Body of pancreas (tissue), 4 donors: Measurements from ENCODE around the gene ARHGAP22. TPM values are rescaled to one million over a fixed set of nuclear protein-coding genes. Genes with fewer than 3 reads are reported as not detected.

ENCODE experiments used
- ATAC-seq: fragments of 150-250 bp; one replicate; pipeline ENCODE4 v1.9.1; 2016
- DNase-seq, 4 donors: peaks; one replicate each; pipeline ENCODE4 v3.0.0-alpha.2; 2019
- H3K27ac ChIP-seq, 4 donors: fragments of 200-600 bp; sonication (generic); 1 replicate in 3 of 4; 2 replicates in 1 of 4; pipeline versions ENCODE4 v1.5.1 to v1.6.1; 2016 to 2019; ENCODE audit warnings: mild to moderate bottlenecking in 1 of 4, mixed read lengths in 1 of 4, moderate library complexity in 1 of 4
- H3K27me3 ChIP-seq, 2 donors: fragments of 200-600 bp; sonication (generic); one replicate each; pipeline ENCODE4 v1.6.0; 2016; ENCODE audit warnings: mild to moderate bottlenecking in 1 of 2
- H3K36me3 ChIP-seq, 2 donors: fragments of 200-600 bp; sonication (generic); replicated peaks in 1 of 2; 2 replicates each; pipeline ENCODE4 v1.5.1; 2016; ENCODE audit warnings: low read depth in 2 of 2; ENCODE audit not compliant: insufficient read depth in 1 of 2
- H3K4me1 ChIP-seq: fragments of 200-600 bp; sonication (generic); one replicate; pipeline ENCODE4 v1.6.0; 2016
- H3K4me3 ChIP-seq, 2 donors: fragments of 200-600 bp; sonication (generic); 1 replicate in 1 of 2; 2 replicates in 1 of 2; pipeline ENCODE4 v1.5.1; 2016 to 2019
- H3K9me3 ChIP-seq, 3 donors: fragments of 200-600 bp; sonication (generic); 1 replicate in 2 of 3; 2 replicates in 1 of 3; pipeline ENCODE4 v1.5.1; 2016
- POLR2A ChIP-seq, 3 donors: fragments of 450-650 bp; IDR thresholded peaks; one replicate each; pipeline ENCODE4 v1.6.1; 2016; ENCODE audit warnings: antibody characterized with exemption in 3 of 3, mild to moderate bottlenecking in 2 of 3
- WGBS, 2 donors: methylation state at CpG; one replicate each; pipeline ENCODE4 v1.1.5; 2017; 5-methylcytosine and 5-hydroxymethylcytosine counted together
- intact Hi-C: fragments of 100-400 bp; cut with DNase I; formaldehyde crosslinking; loops from one replicate; pipeline ENCODE4 v1.15.1; 2023
- total RNA-seq, 2 donors: library from RNA; depleted of rRNA; stranded (reverse); fragments of >200 nt; gene quantifications; one replicate each; pipeline ENCODE4 v1.1.0, GENCODE V29; 2016
- TF ChIP-seq, protein P1 (sequence below), 7 experiments: fragments of 450-650 bp in 4 of 7; fragments of 200-600 bp in 3 of 7; sonication (generic) in 3 of 7; IDR thresholded peaks; one replicate each; pipeline ENCODE4 v1.5.1; 2016 to 2019; ENCODE audit warnings: antibody characterized with exemption in 7 of 7

ARHGAP22 gene
- total RNA-seq, 2 donors from 2014 or later: 1.6 to 4.6 TPM

DNA sequence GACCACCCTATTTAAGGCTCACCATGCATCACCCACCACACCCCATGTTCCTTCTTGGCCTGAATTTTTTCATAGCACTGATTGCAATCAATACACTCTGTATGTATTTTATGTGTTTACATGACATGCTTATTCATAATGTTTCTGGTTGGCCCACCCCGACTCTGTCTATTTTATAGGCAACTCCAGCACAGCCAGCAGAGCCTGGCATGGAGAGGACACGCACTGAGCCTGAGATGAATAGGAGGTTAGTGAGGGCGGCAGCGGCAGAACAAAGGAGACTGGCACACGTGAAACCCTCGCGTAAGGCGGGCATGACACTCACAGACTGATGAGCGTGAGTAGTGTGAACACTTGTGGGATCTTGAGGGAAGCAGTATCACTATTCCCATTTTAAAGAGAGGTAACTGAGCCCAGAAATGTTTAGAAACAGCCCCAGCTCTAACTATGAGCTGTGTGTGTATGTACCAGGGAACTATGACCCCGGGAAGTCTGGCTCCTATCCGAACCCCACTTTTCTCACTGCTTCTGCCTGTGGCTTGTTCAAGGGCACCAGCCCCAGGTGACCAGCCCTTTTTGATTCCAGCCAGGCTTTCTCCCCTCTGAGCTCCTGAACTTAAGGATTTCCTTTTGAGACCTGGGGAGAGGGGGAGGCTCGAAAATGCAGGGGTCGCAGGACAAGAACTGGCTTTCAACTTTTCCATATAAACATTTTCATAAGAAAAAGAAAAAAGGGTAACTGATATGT, 113.3 kb downstream of the ARHGAP22 start:
- Histone ChIP-seq H3K27ac (no peak overlapping the region), H3K27me3 (no peaks in the 10 kb centered on the region), H3K4me3 (no peak overlapping the region), H3K9me3 (no peaks in the 10 kb centered on the region), H3K36me3 (no peaks in the 10 kb centered on the region), H3K4me1 (no peaks in the 10 kb centered on the region)
- TF ChIP-seq, protein P1, sequence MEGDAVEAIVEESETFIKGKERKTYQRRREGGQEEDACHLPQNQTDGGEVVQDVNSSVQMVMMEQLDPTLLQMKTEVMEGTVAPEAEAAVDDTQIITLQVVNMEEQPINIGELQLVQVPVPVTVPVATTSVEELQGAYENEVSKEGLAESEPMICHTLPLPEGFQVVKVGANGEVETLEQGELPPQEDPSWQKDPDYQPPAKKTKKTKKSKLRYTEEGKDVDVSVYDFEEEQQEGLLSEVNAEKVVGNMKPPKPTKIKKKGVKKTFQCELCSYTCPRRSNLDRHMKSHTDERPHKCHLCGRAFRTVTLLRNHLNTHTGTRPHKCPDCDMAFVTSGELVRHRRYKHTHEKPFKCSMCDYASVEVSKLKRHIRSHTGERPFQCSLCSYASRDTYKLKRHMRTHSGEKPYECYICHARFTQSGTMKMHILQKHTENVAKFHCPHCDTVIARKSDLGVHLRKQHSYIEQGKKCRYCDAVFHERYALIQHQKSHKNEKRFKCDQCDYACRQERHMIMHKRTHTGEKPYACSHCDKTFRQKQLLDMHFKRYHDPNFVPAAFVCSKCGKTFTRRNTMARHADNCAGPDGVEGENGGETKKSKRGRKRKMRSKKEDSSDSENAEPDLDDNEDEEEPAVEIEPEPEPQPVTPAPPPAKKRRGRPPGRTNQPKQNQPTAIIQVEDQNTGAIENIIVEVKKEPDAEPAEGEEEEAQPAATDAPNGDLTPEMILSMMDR (IDR thresholded peaks at IDR 0.05): no peak
- no peak for TF ChIP-seq POLR2A (IDR thresholded peaks at IDR 0.05)
- WGBS, 2 donors: 82 to 89% methylated on average over 13 of the region's 13 CpGs
- ATAC-seq (no peak), DNase-seq (no peak)
- intact Hi-C loops: no loop called here

DNA sequence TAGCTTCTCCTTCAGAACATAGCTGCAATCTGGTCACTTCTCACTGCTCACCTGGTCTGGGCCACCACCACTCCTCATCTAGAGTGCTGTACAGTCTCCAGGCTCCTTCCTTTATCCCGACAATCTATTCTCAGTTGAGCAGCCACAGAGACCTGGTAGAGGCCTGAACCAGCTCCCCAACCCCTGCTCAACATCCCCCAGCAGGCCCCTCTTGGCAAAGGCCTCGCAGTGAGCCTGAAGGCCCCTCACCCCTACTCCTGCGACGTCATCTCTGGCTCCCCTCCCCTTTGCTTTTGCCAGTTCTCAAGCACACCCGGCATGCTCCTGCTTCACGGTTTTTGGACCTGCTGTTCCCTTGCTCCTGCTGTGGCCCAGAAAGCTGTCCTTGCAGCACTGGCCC, 113.9 kb downstream of the ARHGAP22 start:
- H3K9me3 ChIP-seq: no peaks in the 10 kb centered on the region
- intact Hi-C loops: no loop called here
- H3K4me1 ChIP-seq: no peaks in the 10 kb centered on the region
- TF ChIP-seq, protein P1 (IDR thresholded peaks at IDR 0.05): no peak
- no peak for TF ChIP-seq POLR2A (IDR thresholded peaks at IDR 0.05)
- H3K27me3 ChIP-seq: no peaks in the 10 kb centered on the region
- ATAC-seq (no peak), DNase-seq (no peak)
- H3K4me3 ChIP-seq: no peak overlapping the region
- no peaks in the 10 kb centered on the region for H3K36me3 ChIP-seq
- no peak overlapping the region for H3K27ac ChIP-seq
- 78 to 84% methylated on average over 6 of the region's 6 CpGs for WGBS, 2 donors

DNA sequence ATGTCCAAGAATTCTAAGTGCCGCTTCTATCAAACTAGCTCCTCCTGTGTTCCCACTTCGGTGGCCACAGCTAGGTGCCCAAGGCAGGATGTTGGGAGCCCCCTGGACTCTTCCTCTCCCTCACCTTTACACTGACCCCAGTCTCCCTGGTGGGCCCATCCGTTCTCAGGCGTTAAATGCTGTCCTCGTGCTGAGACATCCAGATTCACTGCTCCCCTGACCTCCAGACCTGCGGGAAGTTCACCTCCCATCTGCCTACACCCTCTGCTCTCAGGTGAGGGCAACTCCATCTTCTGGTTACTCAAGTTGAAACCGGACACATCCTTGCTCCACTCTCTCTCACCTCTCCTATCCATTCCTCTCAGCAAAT, 114.3 kb downstream of the ARHGAP22 start:
- DNase-seq (no peak), ATAC-seq (no peak)
- H3K4me3 ChIP-seq: no peak overlapping the region
- TF ChIP-seq, protein P1 (IDR thresholded peaks at IDR 0.05): no peak
- no peak for TF ChIP-seq POLR2A (IDR thresholded peaks at IDR 0.05)
- no peaks in the 10 kb centered on the region for H3K36me3 ChIP-seq
- intact Hi-C loops: no loop called here
- no peaks in the 10 kb centered on the region for H3K9me3 ChIP-seq
- H3K27ac ChIP-seq: no peak overlapping the region
- 79 to 85% methylated on average over 7 of the region's 7 CpGs for WGBS, 2 donors
- no peaks in the 10 kb centered on the region for H3K4me1 ChIP-seq
- H3K27me3 ChIP-seq: no peaks in the 10 kb centered on the region

DNA sequence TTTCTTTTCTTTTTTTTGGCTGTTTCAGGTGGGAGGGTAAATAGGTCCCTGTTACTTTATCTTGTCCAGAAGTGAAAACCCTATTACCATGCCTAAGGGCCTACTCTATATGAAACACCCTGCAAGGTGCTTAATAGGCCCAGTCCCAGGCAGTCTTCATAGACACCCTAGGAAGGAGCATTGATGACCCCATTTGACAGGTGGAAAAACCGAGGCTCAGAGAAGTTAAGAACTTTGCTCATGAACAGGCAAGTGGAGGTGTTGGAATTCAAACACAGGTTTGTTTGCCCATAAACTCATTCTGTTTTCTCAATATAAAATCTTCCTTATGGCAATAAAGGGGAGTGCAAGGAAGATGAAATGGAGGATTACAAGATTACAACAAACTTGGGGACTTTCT, 115.8 kb downstream of the ARHGAP22 start:
- H3K36me3 ChIP-seq: no peaks in the 10 kb centered on the region
- no peak for TF ChIP-seq POLR2A (IDR thresholded peaks at IDR 0.05)
- TF ChIP-seq, protein P1 (IDR thresholded peaks at IDR 0.05): no peak
- no peak for ATAC-seq
- H3K9me3 ChIP-seq: no peaks in the 10 kb centered on the region
- H3K27me3 ChIP-seq: no peaks in the 10 kb centered on the region
- no peak overlapping the region for H3K27ac ChIP-seq
- H3K4me1 ChIP-seq: no peaks in the 10 kb centered on the region
- no peak for DNase-seq
- WGBS, 2 donors: 89 to 91% methylated on average over 1 of the region's 1 CpG
- no peak overlapping the region for H3K4me3 ChIP-seq
- intact Hi-C loops: no loop called here

DNA sequence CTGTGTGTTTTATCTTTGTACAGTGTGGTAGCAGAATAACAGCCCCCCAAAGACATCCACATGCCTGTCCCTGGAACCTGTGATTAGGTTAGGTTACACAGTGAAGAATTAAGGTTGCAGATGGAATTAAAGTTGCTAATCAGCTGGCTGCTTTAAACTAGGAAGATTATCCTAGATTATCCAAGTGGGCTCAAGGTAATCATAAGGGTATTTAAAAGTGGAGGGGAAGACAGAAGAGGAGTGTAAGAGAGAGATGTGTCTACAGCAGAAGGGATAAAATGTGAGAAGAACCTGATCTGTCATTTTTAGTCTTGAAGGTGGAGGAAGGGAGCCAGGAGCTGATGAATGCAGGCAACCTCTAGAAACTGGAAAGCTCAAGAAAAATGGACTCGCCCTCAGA, 117.6 kb downstream of the ARHGAP22 start:
- WGBS, 2 donors: 86 to 93% methylated on average over 1 of the region's 1 CpG
- no peak for ATAC-seq
- TF ChIP-seq, protein P1 (IDR thresholded peaks at IDR 0.05): no peak
- TF ChIP-seq POLR2A (IDR thresholded peaks at IDR 0.05): no peak
- H3K36me3 ChIP-seq: no peaks in the 10 kb centered on the region
- no peak overlapping the region for H3K27ac ChIP-seq
- no peaks in the 10 kb centered on the region for H3K4me1 ChIP-seq
- H3K4me3 ChIP-seq: no peak overlapping the region
- no peak for DNase-seq
- H3K27me3 ChIP-seq: no peaks in the 10 kb centered on the region
- no peaks in the 10 kb centered on the region for H3K9me3 ChIP-seq
- intact Hi-C loops: no loop called here
